SU-DHL-6 (cell line): ENCODE results near the gene ZNF532.

ENCODE experiments used
- CTCF ChIP-seq: fragments of 200-600 bp; sonication (generic); IDR thresholded peaks from one replicate; pipeline ENCODE4 v1.5.1; 2017; ENCODE audit warnings: antibody characterized with exemption, mild to moderate bottlenecking, low read length, moderate library complexity; ENCODE audit not compliant: insufficient read depth, poor library complexity, severe bottlenecking
- EZH2phosphoT487 ChIP-seq: fragments of 200-600 bp; sonication (generic), shearing (Covaris generic); conservative IDR thresholded peaks from 2 replicates; pipeline ENCODE4 v1.6.1; 2018; ENCODE audit warnings: mild to moderate bottlenecking, antibody characterized with exemption, low read length, moderate library complexity, mixed read lengths

GRCh38 chr18:58960508-58960907 lies 95.8 kb downstream of the ZNF532 start:
- TF ChIP-seq CTCF (no peak), EZH2phosphoT487 (no peak)
